GM23248 (cell line): ENCODE data around the gene RAB33B. TPM values are rescaled to one million over a fixed set of nuclear protein-coding genes. Genes with fewer than 3 reads are reported as not detected.

ENCODE experiments used
- DNase-seq: peaks from one replicate; pipeline ENCODE4 v3.0.0-alpha.2; 2015
- H2AFZ ChIP-seq: fragments of 200-600 bp; sonication (generic); 2 replicates; pipeline ENCODE4 v1.6.1; 2016; ENCODE audit warnings: antibody characterized with exemption
- H3F3A ChIP-seq: fragments of 200-600 bp; sonication (generic); 2 replicates; pipeline ENCODE4 v1.6.1; 2016; ENCODE audit warnings: mild to moderate bottlenecking, antibody characterized with exemption, mixed run types; ENCODE audit not compliant: insufficient read depth
- H3K27ac ChIP-seq: fragments of 200-600 bp; sonication (generic); 2 replicates; pipeline ENCODE4 v1.5.1; 2016; ENCODE audit warnings: mild to moderate bottlenecking
- H3K27me3 ChIP-seq: fragments of 200-600 bp; sonication (generic); replicated peaks from 2 replicates; pipeline ENCODE4 v1.6.1; 2016; ENCODE audit warnings: mild to moderate bottlenecking; ENCODE audit not compliant: insufficient read depth
- H3K36me3 ChIP-seq: fragments of 200-600 bp; sonication (generic); 2 replicates; pipeline ENCODE4 v1.6.1; 2016; ENCODE audit warnings: low read depth, mild to moderate bottlenecking
- H3K4me1 ChIP-seq: fragments of 200-600 bp; sonication (generic); 2 replicates; pipeline ENCODE4 v1.6.1; 2016; ENCODE audit warnings: mild to moderate bottlenecking; ENCODE audit not compliant: insufficient read depth
- H3K4me2 ChIP-seq: fragments of 200-600 bp; sonication (generic); one replicate; pipeline ENCODE4 v1.6.1; 2016; ENCODE audit warnings: mild to moderate bottlenecking; ENCODE audit not compliant: unreplicated experiment
- H3K4me3 ChIP-seq: fragments of 200-600 bp; sonication (generic); 2 replicates; pipeline ENCODE4 v1.5.1; 2016; ENCODE audit warnings: mild to moderate bottlenecking
- H3K79me2 ChIP-seq: fragments of 200-600 bp; sonication (generic); 2 replicates; pipeline ENCODE4 v1.6.1; 2016; ENCODE audit warnings: mild to moderate bottlenecking; ENCODE audit not compliant: insufficient read depth
- H3K9ac ChIP-seq: fragments of 200-600 bp; sonication (generic); 2 replicates; pipeline ENCODE4 v1.6.1; 2016; ENCODE audit warnings: mild to moderate bottlenecking
- H3K9me2 ChIP-seq: fragments of 200-600 bp; sonication (generic); 2 replicates; pipeline ENCODE4 v1.6.1; 2016; ENCODE audit warnings: mixed run types, mild to moderate bottlenecking, moderate library complexity; ENCODE audit not compliant: insufficient read depth
- H3K9me3 ChIP-seq: fragments of 200-600 bp; sonication (generic); one replicate; pipeline ENCODE4 v1.6.1; 2017; ENCODE audit warnings: low read depth
- H4K20me1 ChIP-seq: fragments of 200-600 bp; sonication (generic); 2 replicates; pipeline ENCODE4 v1.6.0; 2016; ENCODE audit not compliant: insufficient read depth
- EZH2 ChIP-seq: fragments of 200-600 bp; sonication (generic); IDR thresholded peaks from 2 replicates; pipeline ENCODE4 v1.6.1; 2018; ENCODE audit warnings: antibody characterized with exemption, mild to moderate bottlenecking; ENCODE audit not compliant: insufficient read depth, poor library complexity, severe bottlenecking
- EZH2phosphoT487 ChIP-seq: fragments of 200-600 bp; sonication (generic); IDR thresholded peaks from 2 replicates; pipeline ENCODE4 v1.6.1; 2018; ENCODE audit warnings: antibody characterized with exemption, moderate library complexity, mild to moderate bottlenecking, low read depth; ENCODE audit not compliant: insufficient read depth
- WGBS, 2 experiments: methylation state at CpG; one replicate each; pipeline ENCODE4 v1.1.6; 2015 to 2017; ENCODE audit warnings: low lambda C conversion rate in 2 of 2, low coverage in 1 of 2; ENCODE audit errors: missing lambda C conversion rate in 2 of 2; 5-methylcytosine and 5-hydroxymethylcytosine counted together
- in situ Hi-C: fragments of 300-500 bp; cut with MboI; formaldehyde crosslinking; loops from 2 replicates; pipeline ENCODE4 v1.15.0; 2020
- polyA plus RNA-seq: library from polyadenylated mRNA; unstranded; fragments of >200 nt; fragmentation: Nextera tagmentation; extraction: Ambion mirVana; gene quantifications from 2 replicates; pipeline ENCODE4 v1.2.1, GENCODE V29; 2016
- total RNA-seq: library from RNA; depleted of rRNA; stranded (reverse); fragments of >200 nt; shearing (Covaris generic); gene quantifications from 2 replicates; pipeline ENCODE4 v1.2.3, GENCODE V29; 2014

Gene RAB33B
- total and polyA plus RNA-seq, 2 experiments from 2014 or later = 11.6 to 13.2 TPM

DNA sequence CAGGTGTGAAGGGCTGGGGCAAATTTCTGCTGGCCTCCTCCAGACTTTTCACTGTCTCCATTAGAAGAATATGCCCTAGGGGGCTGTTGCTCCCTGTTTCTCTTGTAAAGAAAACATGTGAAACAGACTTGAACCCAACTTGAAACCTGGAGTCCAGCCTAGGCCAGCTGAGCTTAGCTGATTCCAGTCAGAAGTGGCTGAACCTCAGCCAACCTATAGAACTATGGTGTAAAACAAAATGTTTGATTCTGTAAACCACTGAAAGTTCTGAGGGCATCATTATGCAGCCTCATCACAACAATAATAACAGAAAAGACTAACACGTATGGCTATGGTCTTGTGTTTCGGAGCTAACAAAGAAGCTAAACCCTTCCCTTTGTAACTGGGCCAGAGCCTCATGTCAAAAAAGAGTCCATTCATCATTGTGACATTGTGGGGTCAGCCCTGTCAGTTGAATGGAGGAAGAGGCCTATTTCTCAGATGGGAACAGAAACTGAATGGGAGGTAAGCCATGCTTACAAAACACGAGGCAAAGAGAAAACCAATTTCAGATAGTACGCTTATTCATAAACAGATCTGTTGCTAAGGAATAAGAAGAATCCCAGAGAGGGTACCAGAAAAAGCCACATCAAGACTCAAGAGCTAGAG lies 68.0 kb downstream of the RAB33B start:
- Histone ChIP-seq H3F3A (no peaks in the 10 kb centered on the region), H2AFZ (no peak overlapping the region), H3K9ac (no peak overlapping the region), H3K9me2 (no peaks in the 10 kb centered on the region), H3K27ac (no peak overlapping the region), H3K9me3 (no peaks in the 10 kb centered on the region), H3K36me3 (peaks cover 70% of the 10 kb centered on the region), H3K4me1 (no peaks in the 10 kb centered on the region), H3K27me3 (no peaks in the 10 kb centered on the region), H3K4me3 (no peak overlapping the region), H3K4me2 (no peak overlapping the region), H4K20me1 (no peaks in the 10 kb centered on the region), H3K79me2 (peaks cover 17% of the 10 kb centered on the region; the same call in 1 of the 2 replicates)
- in situ Hi-C loops = no loop called here
- WGBS, 2 experiments = 96 to 98% methylated on average over 4 of the region's 4 CpGs
- DNase-seq = no peak
- TF ChIP-seq EZH2phosphoT487 = no peak
- TF ChIP-seq EZH2 = no peak

DNA sequence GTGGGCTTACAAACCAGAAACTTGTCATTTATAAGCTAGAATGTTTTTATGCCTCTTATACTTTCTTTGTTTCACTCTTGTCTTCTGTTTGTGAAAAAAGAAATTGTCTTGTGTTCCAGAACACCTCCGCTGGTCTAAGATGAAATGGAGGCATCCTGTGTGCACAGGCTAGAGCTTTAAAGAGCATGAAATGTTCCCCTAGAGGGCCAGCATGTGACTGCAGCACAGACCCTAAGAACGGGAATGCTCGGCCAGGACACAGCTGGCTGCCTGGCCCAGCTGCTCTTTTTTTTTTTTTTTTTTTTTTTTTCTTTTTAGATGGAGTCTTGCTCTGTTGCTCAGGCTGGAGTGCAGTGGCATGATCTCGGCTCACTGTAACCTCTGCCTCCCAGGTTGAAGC lies 68.5 kb downstream of the RAB33B start:
- H3K9me3 ChIP-seq = no peaks in the 10 kb centered on the region
- no peaks in the 10 kb centered on the region for H3F3A ChIP-seq
- no peaks in the 10 kb centered on the region for H3K9me2 ChIP-seq
- peaks cover 17% of the 10 kb centered on the region; the same call in 1 of the 2 replicates for H3K79me2 ChIP-seq
- H4K20me1 ChIP-seq = no peaks in the 10 kb centered on the region
- H3K36me3 ChIP-seq = peaks cover 70% of the 10 kb centered on the region
- no peak overlapping the region for H3K27ac ChIP-seq
- in situ Hi-C loops = no loop called here
- no peak overlapping the region for H3K4me2 ChIP-seq
- H3K9ac ChIP-seq = no peak overlapping the region
- TF ChIP-seq EZH2 (no peak), EZH2phosphoT487 (no peak)
- 63 to 82% methylated on average over 4 of the region's 4 CpGs for WGBS, 2 experiments
- no peaks in the 10 kb centered on the region for H3K4me1 ChIP-seq
- H2AFZ ChIP-seq = no peak overlapping the region
- H3K27me3 ChIP-seq = no peaks in the 10 kb centered on the region
- no peak for DNase-seq
- no peak overlapping the region for H3K4me3 ChIP-seq

- no peak overlapping the region for H3K9ac ChIP-seq
- no peaks in the 10 kb centered on the region for H3K9me3 ChIP-seq
- WGBS, 2 experiments = 58 to 61% methylated on average over 1 of the region's 1 CpG
- no peak overlapping the region for H3K4me3 ChIP-seq
- in situ Hi-C loops = no loop called here
- H3K27me3 ChIP-seq = no peaks in the 10 kb centered on the region
- no peak for DNase-seq
- H4K20me1 ChIP-seq = no peaks in the 10 kb centered on the region
- peaks cover under 1% of the 10 kb centered on the region; the same call in 1 of the 2 replicates for H3K4me1 ChIP-seq
- H2AFZ ChIP-seq = no peak overlapping the region
- H3K9me2 ChIP-seq = no peaks in the 10 kb centered on the region
- H3K4me2 ChIP-seq = no peak overlapping the region
- TF ChIP-seq EZH2 (no peak), EZH2phosphoT487 (no peak)
- H3K27ac ChIP-seq = no peak overlapping the region
- H3K79me2 ChIP-seq = peaks cover 13% of the 10 kb centered on the region; the same call in 1 of the 2 replicates
- H3F3A ChIP-seq = peaks cover 4% of the 10 kb centered on the region
- peaks cover 70% of the 10 kb centered on the region for H3K36me3 ChIP-seq
These were observed 69.2 kb downstream of the RAB33B start for GRCh38 chr4:139523076-139523475.

DNA sequence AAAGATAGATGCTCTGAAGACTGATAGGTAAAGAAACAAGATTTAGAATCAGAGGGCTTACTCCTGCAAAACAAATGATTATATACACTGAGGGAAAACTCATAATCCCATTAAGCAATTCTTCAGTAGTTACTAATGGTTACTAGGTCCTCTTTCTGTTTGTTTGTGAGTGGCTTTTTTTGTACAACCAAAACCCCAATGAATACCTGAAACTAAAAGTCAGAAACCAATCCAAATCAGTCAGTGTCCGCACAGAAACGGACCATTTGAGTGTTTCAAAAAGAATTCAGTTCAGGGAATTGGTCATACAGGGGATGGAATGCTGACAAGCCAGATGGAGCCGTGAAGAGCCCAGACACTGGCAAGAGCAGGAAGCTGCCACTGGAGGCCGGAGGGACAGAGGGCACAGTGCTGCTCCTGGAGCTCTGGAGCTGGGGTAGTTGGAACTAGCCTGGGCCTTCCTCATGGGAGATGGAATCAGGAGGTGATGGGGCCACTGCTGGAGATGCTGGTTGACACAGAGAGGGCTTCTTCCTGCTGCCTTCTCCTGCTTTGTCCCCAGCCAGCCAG lies 70.2 kb downstream of the RAB33B start:
- Histone ChIP-seq H3K9me2 (no peaks in the 10 kb centered on the region), H2AFZ (no peak overlapping the region), H3K4me3 (no peak overlapping the region), H3K4me1 (peaks cover 6% of the 10 kb centered on the region; the same call in 1 of the 2 replicates), H3K36me3 (peaks cover 65% of the 10 kb centered on the region), H4K20me1 (no peaks in the 10 kb centered on the region), H3K9ac (no peak overlapping the region), H3K27ac (no peak overlapping the region; the same call in 1 of the 2 replicates), H3F3A (peaks cover 12% of the 10 kb centered on the region), H3K27me3 (no peaks in the 10 kb centered on the region), H3K4me2 (no peak overlapping the region), H3K9me3 (no peaks in the 10 kb centered on the region), H3K79me2 (peaks cover 13% of the 10 kb centered on the region; the same call in 1 of the 2 replicates)
- TF ChIP-seq EZH2 (no peak), EZH2phosphoT487 (no peak)
- in situ Hi-C loops = no loop called here
- 76 to 77% methylated on average over 4 of the region's 4 CpGs for WGBS, 2 experiments
- no peak for DNase-seq
